Measurements from ENCODE around the gene CCDC196. TPM values are rescaled to one million over a fixed set of nuclear protein-coding genes. Genes with fewer than 3 reads are reported as not detected.
"Not testable (repeated sequence)": the region's sequence is repeated elsewhere in the genome, so short reads cannot be mapped to it uniquely, and the experiment has no call there.

CCDC196 gene
- total and polyA plus RNA-seq, 2 of the 4 experiments (the other 2 are of a cell fraction): not detected

- Histone ChIP-seq H3K4me3 (ENCODE audit: insufficient read depth, low read depth, low read length) (no peak overlapping the region), H4K5ac (ENCODE audit: low read depth, low read length) (no peak overlapping the region), H3K9ac (ENCODE audit: low read depth, low read length) (no peak overlapping the region), H3K36me3 (ENCODE audit: control insufficient read depth, insufficient read depth, low read length) (no peaks in the 10 kb centered on the region), H3K23ac (ENCODE audit: low read depth, low read length) (no peak overlapping the region), H3K27me3 (ENCODE audit: control insufficient read depth, insufficient read depth, low read length) (no peaks in the 10 kb centered on the region), H3K4me2 (ENCODE audit: low read depth, low read length) (no peak overlapping the region), H3K4ac (ENCODE audit: low read depth, low read length) (no peak overlapping the region), H3K14ac (replicated peaks; ENCODE audit: low read depth, low read length) (no peak overlapping the region), H3K18ac (ENCODE audit: low read depth, low read length) (no peak overlapping the region), H2AK5ac (ENCODE audit: low read depth, low read length) (no peak overlapping the region), H3K9me3 (ENCODE audit: control insufficient read depth, insufficient read depth, low read length) (no peaks in the 10 kb centered on the region), H2AK9ac (replicated peaks; ENCODE audit: low read depth, low read length, poor library complexity) (no peak overlapping the region), H3K4me1 (ENCODE audit: control insufficient read depth, insufficient read depth, low read length) (no peaks in the 10 kb centered on the region), H2BK20ac (ENCODE audit: low read depth, low read length) (no peak overlapping the region), H4K8ac (ENCODE audit: low read depth in 2 of 2, low read length in 2 of 2) (no peak overlapping the region), H3K27ac (ENCODE audit: insufficient read depth, low read length) (no peak overlapping the region), H4K91ac (ENCODE audit: insufficient read depth, low read depth, low read length) (no peak overlapping the region), H3K79me1 (ENCODE audit: low read depth in 1 of 2, low read length in 2 of 2) (no peaks in the 10 kb centered on the region), H2BK5ac (ENCODE audit: low read depth, low read length, poor library complexity, severe bottlenecking) (no peak overlapping the region), H3K56ac (ENCODE audit: extremely low read depth, insufficient read depth, low read length) (no peak overlapping the region), H2BK15ac (ENCODE audit: low read depth, low read length) (no peak overlapping the region), H4K20me1 (ENCODE audit: insufficient read depth, low read length) (no peaks in the 10 kb centered on the region), H2BK120ac (ENCODE audit: low read depth, low read length) (no peak overlapping the region), H3K9me1 (ENCODE audit: insufficient read depth, low read length) (no peaks in the 10 kb centered on the region), H2AFZ (replicated peaks; ENCODE audit: low read length, poor library complexity) (no peak overlapping the region)
- no peak for TF ChIP-seq NFE2L2 (IDR thresholded peaks at IDR 0.05; ENCODE audit: low read depth, low read length)
- TF ChIP-seq SMC3 (IDR thresholded peaks at IDR 0.05; ENCODE audit: low read depth, low read length): no peak
- TF ChIP-seq RCOR1 (IDR thresholded peaks at IDR 0.05; ENCODE audit: insufficient replicate concordance, low read length): no peak
- TF ChIP-seq FOS (IDR thresholded peaks at IDR 0.05; ENCODE audit: low read depth, low read length): no peak
- no peak for TF ChIP-seq RAD21 (IDR thresholded peaks at IDR 0.05; ENCODE audit: low read length)
- ATAC-seq (ENCODE audit: low read depth) (no peak), DNase-seq (no peak)
- ChIA-PET POLR2A (ENCODE audit: unreplicated experiment) (no interaction called here), CTCF (no interaction called here)
- in situ Hi-C loops (cut with MboI; ENCODE audit: low sequenced_read_pairs): no loop called here
- intact Hi-C loops (cut with micrococcal nuclease): no loop called here
- 100% methylated on average over 1 of the region's 2 CpGs for WGBS, 2 experiments (ENCODE audit: extremely low coverage in 2 of 2, insufficient read length in 1 of 2)
- dilution Hi-C loops (cut with HindIII; ENCODE audit: low sequenced_read_pairs, unreplicated experiment): no loop called here
- BruUV-seq (replicated peaks): no TSS peak
These were observed 57.8 kb downstream of the CCDC196 start for GRCh38 chr14:66543996-66544395.

- DNase-seq; H3K4me2 ChIP-seq (ENCODE audit: low read depth, low read length); H2AFZ ChIP-seq (replicated peaks; ENCODE audit: low read length, poor library complexity); H3K56ac ChIP-seq (ENCODE audit: extremely low read depth, insufficient read depth, low read length); H2AK5ac ChIP-seq (ENCODE audit: low read depth, low read length); H3K14ac ChIP-seq (replicated peaks; ENCODE audit: low read depth, low read length); H3K23ac ChIP-seq (ENCODE audit: low read depth, low read length); H4K91ac ChIP-seq (ENCODE audit: insufficient read depth, low read depth, low read length); BruUV-seq (replicated peaks); H2AK9ac ChIP-seq (replicated peaks; ENCODE audit: low read depth, low read length, poor library complexity); H4K20me1 ChIP-seq (ENCODE audit: insufficient read depth, low read length); H3K4me3 ChIP-seq (ENCODE audit: insufficient read depth, low read depth, low read length); H3K36me3 ChIP-seq (ENCODE audit: control insufficient read depth, insufficient read depth, low read length); H3K79me1 ChIP-seq (ENCODE audit: low read depth in 1 of 2, low read length in 2 of 2); H2BK120ac ChIP-seq (ENCODE audit: low read depth, low read length); H2BK15ac ChIP-seq (ENCODE audit: low read depth, low read length); H4K5ac ChIP-seq (ENCODE audit: low read depth, low read length); POLR2A ChIA-PET (ENCODE audit: unreplicated experiment); H3K4me1 ChIP-seq (ENCODE audit: control insufficient read depth, insufficient read depth, low read length); dilution Hi-C loops (cut with HindIII; ENCODE audit: low sequenced_read_pairs, unreplicated experiment); H3K18ac ChIP-seq (ENCODE audit: low read depth, low read length); H3K9me3 ChIP-seq (ENCODE audit: control insufficient read depth, insufficient read depth, low read length); ATAC-seq (ENCODE audit: low read depth); H4K8ac ChIP-seq (ENCODE audit: low read depth in 2 of 2, low read length in 2 of 2); H3K9ac ChIP-seq (ENCODE audit: low read depth, low read length); CTCF ChIA-PET; H3K27me3 ChIP-seq (ENCODE audit: control insufficient read depth, insufficient read depth, low read length); in situ Hi-C loops (cut with MboI; ENCODE audit: low sequenced_read_pairs); H3K4ac ChIP-seq (ENCODE audit: low read depth, low read length); H3K27ac ChIP-seq (ENCODE audit: insufficient read depth, low read length); H2BK5ac ChIP-seq (ENCODE audit: low read depth, low read length, poor library complexity, severe bottlenecking); H2BK20ac ChIP-seq (ENCODE audit: low read depth, low read length); intact Hi-C loops (cut with micrococcal nuclease); H3K9me1 ChIP-seq (ENCODE audit: insufficient read depth, low read length): not testable (repeated sequence)
- WGBS, 2 experiments (ENCODE audit: extremely low coverage in 2 of 2, insufficient read length in 1 of 2): no CpG with 5 or more reads among the region's 32 CpGs
These were observed 59.0 kb downstream of the CCDC196 start for GRCh38 chr14:66545191-66545590.
